Activated T-helper 2 cell treated with anti-CD3 and anti-CD28 coated beads, Interferon-gamma antibody, Interleukin-2, Interleukin-4, amounts not matched to agents 10 μg/mL and 5 μg/mL and 100 μg/mL, durations not matched to agents 14 hours and 24 hours and 36 hours (primary cell): ENCODE measurements around the gene VWF. TPM values are rescaled to one million over a fixed set of nuclear protein-coding genes. Genes with fewer than 3 reads are reported as not detected.
A peak's percentile ranks its signal among the peaks of the same experiment; 100 is the strongest.
"Not testable (repeated sequence)": the region's sequence is repeated elsewhere in the genome, so short reads cannot be mapped to it uniquely, and the experiment has no call there.

Experiments used
- DNase-seq: peaks from one replicate; pipeline ENCODE4 v3.0.0; 2021; ENCODE audit warnings: low spot score
- H3K27ac Mint-ChIP-seq: one replicate; pipeline ENCODE4 v1.8.0; 2021; ENCODE audit warnings: mixed read lengths
- H3K27me3 Mint-ChIP-seq: one replicate; pipeline ENCODE4 v1.8.0; 2021; ENCODE audit warnings: low read depth, mixed read lengths
- H3K36me3 Mint-ChIP-seq: one replicate; pipeline ENCODE4 v1.8.0; 2021; ENCODE audit warnings: low read depth, mixed read lengths
- H3K4me1 Mint-ChIP-seq: one replicate; pipeline ENCODE4 v1.8.0; 2021; ENCODE audit warnings: low read depth, mixed read lengths
- H3K4me3 Mint-ChIP-seq: one replicate; pipeline ENCODE4 v1.8.0; 2021; ENCODE audit warnings: low read depth, mild to moderate bottlenecking, moderate library complexity, mixed read lengths
- H3K9me3 Mint-ChIP-seq: one replicate; pipeline ENCODE4 v1.8.0; 2021; ENCODE audit warnings: mixed read lengths
- intact Hi-C: fragments of 100-400 bp; cut with micrococcal nuclease; formaldehyde crosslinking; loops from one replicate; pipeline ENCODE4 v1.15.1; 2023
- total RNA-seq: library from RNA; stranded (reverse); gene quantifications from 2 replicates; pipeline ENCODE4 v1.2.3, GENCODE V29; 2022

The VWF gene
- total RNA-seq, 1 donor from 2014 or later, result not detected

DNA sequence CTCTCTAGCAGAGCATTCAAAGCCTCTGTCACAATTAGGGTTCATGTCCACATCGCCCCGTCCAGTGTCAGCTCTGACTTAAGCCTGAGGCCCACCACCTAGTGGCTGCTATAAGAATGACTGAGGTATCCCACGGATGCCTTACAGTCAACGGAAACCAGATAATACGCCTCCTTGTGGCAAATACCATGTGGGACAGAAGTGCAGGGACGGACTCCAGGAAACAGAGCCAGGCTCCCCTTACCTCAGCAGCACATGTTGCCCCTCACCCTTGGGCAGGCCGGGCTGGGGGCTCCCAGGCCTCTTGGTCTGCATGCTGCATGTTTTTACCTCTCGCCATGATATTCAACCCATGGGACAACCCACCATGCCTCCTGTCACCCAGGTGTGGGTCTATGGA lies 86.3 kb downstream of the VWF start:
- intact Hi-C loops, result no loop called here
- Mint-ChIP-seq H3K27ac (no peak overlapping the region), H3K27me3 (no peaks in the 10 kb centered on the region), H3K4me1 (peaks cover 3% of the 10 kb centered on the region), H3K9me3 (no peaks in the 10 kb centered on the region), H3K4me3 (no peak overlapping the region), H3K36me3 (no peaks in the 10 kb centered on the region)
- peak; percentile 30 for DNase-seq

DNA sequence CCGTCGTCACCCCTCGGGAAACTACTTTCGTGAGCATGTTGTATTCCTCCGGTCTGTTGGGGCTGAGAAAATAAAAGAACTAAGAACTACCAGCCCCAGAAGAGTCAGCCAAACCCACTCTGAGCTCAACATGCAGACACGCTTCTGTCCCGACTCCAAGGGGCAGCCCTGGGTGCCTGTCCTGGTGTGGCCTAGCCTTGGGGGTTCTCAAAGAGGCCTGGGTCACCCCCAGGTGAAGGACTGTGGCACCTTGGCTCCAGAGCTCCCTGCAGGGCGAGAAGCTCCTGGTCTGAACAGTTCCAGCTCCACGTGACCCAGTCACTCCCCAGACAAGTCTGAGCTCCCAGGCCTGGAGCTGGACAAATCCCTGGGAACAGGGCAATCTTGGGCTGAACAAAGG lies 87.0 kb downstream of the VWF start:
- Mint-ChIP-seq H3K27ac (no peak overlapping the region), H3K9me3 (no peaks in the 10 kb centered on the region), H3K4me1 (peaks cover 3% of the 10 kb centered on the region), H3K36me3 (no peaks in the 10 kb centered on the region), H3K4me3 (no peak overlapping the region), H3K27me3 (no peaks in the 10 kb centered on the region)
- intact Hi-C loops, result no loop called here
- no peak for DNase-seq

DNA sequence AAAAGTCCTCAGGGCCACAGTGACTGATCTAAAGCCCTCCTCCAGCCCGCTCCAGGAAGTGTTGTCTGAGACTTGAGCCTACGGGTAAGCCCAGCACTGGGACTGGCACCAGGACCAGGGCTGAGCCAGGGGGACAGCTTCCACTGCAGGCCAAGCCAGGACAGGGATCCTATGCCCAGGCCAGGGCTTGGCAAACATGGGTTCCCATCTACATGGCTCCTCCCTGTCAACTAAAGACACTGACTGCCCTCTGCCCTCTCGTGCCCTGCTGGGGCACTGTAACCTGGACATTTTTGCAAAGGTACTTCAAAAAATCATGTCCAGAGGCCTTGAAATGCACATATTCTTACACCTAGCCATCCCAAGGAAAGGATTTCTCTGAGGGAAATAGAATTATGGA lies 88.0 kb downstream of the VWF start:
- no peaks in the 10 kb centered on the region for H3K9me3 Mint-ChIP-seq
- H3K4me1 Mint-ChIP-seq, result peaks cover 3% of the 10 kb centered on the region
- no peak overlapping the region for H3K4me3 Mint-ChIP-seq
- DNase-seq, result no peak
- no peaks in the 10 kb centered on the region for H3K36me3 Mint-ChIP-seq
- H3K27me3 Mint-ChIP-seq, result no peaks in the 10 kb centered on the region
- no peak overlapping the region for H3K27ac Mint-ChIP-seq
- intact Hi-C loops, result no loop called here

DNA sequence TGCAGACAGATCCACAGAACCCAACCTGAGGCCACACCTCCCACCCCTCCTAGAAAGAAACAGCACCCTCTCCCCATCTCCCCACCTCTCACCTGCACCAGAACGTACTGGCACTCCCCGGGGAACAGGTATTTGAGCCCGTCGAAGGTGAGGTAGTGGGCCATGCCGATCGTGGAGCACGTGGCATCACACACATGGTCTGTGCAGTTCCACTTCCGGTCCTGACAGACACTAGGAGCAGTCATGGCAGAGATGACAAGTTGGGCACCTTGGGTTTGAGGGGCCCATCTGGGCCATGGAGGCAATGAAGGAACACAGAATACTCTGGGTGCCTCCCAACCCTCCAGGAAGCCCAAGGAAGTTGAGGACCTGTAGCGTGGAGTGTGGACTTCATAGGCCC lies 89.9 kb downstream of the VWF start:
- intact Hi-C loops, result no loop called here
- no peak overlapping the region for H3K4me3 Mint-ChIP-seq
- no peaks in the 10 kb centered on the region for H3K27me3 Mint-ChIP-seq
- H3K27ac Mint-ChIP-seq, result no peak overlapping the region
- H3K9me3 Mint-ChIP-seq, result no peaks in the 10 kb centered on the region
- H3K36me3 Mint-ChIP-seq, result no peaks in the 10 kb centered on the region
- H3K4me1 Mint-ChIP-seq, result no peaks in the 10 kb centered on the region
- no peak for DNase-seq

DNA sequence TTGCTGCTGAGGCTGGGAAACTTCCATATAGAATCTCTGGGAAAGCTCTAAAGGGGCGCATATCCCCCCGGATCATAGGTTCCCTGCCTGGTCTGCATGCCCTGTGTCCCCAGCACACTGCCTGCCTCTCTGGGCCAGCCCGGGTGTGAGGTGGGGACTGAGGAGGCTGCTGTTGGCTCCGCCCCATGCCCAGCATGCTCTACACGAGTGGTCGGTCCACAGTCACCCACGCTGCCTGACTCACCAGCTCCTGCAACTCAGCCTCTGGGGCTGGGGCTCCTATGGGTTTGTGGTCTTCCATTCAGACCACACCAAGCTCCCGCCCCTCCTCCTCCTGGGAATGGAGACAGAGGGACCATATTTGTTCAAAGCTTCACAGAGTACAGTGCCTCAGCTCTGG lies 90.9 kb downstream of the VWF start:
- Mint-ChIP-seq H3K27ac (no peak overlapping the region), H3K4me1 (no peaks in the 10 kb centered on the region), H3K36me3 (no peaks in the 10 kb centered on the region), H3K27me3 (no peaks in the 10 kb centered on the region), H3K9me3 (no peaks in the 10 kb centered on the region), H3K4me3 (no peak overlapping the region)
- DNase-seq, result no peak
- intact Hi-C loops, result no loop called here

DNA sequence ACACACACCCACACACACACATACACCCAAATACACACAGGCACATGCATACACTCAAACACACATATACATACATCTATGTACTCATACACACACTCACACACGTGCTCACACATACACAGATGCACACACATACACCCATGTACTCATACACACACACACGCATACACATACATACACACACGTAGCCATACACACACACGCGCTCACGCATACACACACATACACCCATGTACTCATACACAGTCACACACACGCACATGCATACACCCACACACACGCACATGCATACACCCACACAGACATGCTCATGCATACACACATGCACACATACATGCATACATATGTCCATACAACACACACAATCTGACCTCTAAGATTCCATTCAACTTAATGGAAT lies 91.7 kb downstream of the VWF start:
- intact Hi-C loops, result no loop called here
- H3K27ac Mint-ChIP-seq, result no peak overlapping the region
- no peak overlapping the region for H3K4me3 Mint-ChIP-seq
- H3K36me3 Mint-ChIP-seq, result no peaks in the 10 kb centered on the region
- DNase-seq, result no peak
- H3K4me1 Mint-ChIP-seq, result no peaks in the 10 kb centered on the region
- H3K27me3 Mint-ChIP-seq, result no peaks in the 10 kb centered on the region
- no peaks in the 10 kb centered on the region for H3K9me3 Mint-ChIP-seq

DNA sequence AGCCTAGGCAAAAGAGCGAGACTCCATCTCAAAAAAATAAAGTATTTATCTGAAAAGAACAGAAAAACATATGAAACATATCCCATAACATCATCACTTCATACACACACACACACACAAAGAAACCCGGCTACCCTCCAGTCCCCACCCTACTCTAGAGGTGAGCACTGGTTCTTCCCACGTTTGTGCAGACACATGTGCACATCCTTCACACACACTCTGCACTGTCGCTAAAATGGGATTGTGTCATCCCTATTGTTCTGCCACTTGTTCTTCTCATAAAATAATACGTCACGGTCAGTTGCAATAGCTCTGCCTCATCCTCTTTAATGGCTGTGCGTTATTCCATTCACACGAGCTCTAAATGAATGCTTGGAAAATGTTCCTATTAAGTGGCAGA lies 93.5 kb downstream of the VWF start:
- H3K27ac Mint-ChIP-seq, result no peak overlapping the region
- H3K27me3 Mint-ChIP-seq, result peaks cover 2% of the 10 kb centered on the region
- no peak overlapping the region for H3K4me3 Mint-ChIP-seq
- intact Hi-C loops, result no loop called here
- no peaks in the 10 kb centered on the region for H3K36me3 Mint-ChIP-seq
- no peaks in the 10 kb centered on the region for H3K4me1 Mint-ChIP-seq
- no peak for DNase-seq
- no peaks in the 10 kb centered on the region for H3K9me3 Mint-ChIP-seq

DNA sequence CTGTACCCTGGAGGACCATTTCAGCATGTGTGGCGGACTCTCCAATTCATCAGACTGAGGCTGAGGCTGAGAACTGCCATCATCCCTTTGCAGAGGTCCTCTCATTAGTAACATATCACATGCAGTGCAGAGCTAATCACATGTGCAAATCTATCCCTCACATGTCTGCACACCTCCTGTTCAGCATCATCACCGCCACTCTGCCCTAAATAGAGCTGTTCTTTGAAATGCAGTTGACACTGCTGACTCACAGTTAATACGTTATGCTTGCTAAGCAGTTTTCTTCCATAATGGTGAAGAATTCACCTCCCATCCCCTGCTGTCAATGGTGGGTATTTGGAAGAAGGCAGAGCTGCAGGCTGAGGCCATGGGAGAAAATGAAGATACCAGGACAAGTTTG lies 94.4 kb downstream of the VWF start:
- H3K36me3 Mint-ChIP-seq, result no peaks in the 10 kb centered on the region
- intact Hi-C loops, result no loop called here
- H3K27ac Mint-ChIP-seq, result no peak overlapping the region
- no peak overlapping the region for H3K4me3 Mint-ChIP-seq
- H3K4me1 Mint-ChIP-seq, result no peaks in the 10 kb centered on the region
- no peaks in the 10 kb centered on the region for H3K9me3 Mint-ChIP-seq
- H3K27me3 Mint-ChIP-seq, result peaks cover 2% of the 10 kb centered on the region
- DNase-seq, result no peak

DNA sequence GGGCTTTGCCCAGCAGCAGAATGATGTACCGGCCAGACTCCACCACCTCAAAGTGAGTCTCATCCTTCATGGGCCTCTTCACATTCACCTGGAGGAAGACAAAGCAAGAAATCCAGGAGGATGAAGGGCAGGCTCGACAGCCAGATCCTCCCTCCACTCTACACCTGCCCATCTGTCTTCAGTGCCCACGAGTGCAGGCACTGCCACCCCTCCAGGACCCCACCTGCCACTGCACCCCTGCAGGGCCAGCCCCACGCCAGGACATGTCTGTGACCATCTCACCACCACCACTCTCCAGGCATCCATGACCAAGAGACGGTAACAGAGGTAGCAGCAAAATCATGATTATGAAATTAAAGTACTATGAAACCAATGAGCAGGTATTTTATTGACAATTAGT lies 95.1 kb downstream of the VWF start:
- H3K4me1 Mint-ChIP-seq, result no peaks in the 10 kb centered on the region
- H3K27ac Mint-ChIP-seq, result no peak overlapping the region
- no peak overlapping the region for H3K4me3 Mint-ChIP-seq
- H3K27me3 Mint-ChIP-seq, result peaks cover 2% of the 10 kb centered on the region
- H3K36me3 Mint-ChIP-seq, result no peaks in the 10 kb centered on the region
- DNase-seq, result no peak
- intact Hi-C loops, result no loop called here
- H3K9me3 Mint-ChIP-seq, result no peaks in the 10 kb centered on the region

DNA sequence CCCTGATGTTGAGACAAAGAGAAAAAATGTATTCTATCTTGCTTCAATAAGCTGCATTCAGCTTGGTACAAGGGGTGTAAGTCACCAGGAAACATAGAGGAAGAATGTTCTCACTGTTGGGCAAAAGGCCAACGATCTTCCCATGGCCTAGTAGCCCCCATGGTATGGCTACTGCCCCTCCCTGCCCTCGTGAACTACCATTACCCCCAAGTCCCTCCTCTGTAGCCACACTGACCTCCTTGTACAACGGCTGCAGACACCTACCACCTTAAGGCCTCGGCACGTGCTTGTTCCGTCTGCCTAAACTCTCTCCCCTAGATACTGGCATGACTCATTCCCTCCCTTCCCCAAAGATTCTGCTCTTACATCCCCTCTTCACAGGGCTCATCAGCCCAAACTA lies 97.5 kb downstream of the VWF start:
- H3K27ac Mint-ChIP-seq, result no peak overlapping the region
- no peaks in the 10 kb centered on the region for H3K36me3 Mint-ChIP-seq
- H3K9me3 Mint-ChIP-seq, result no peaks in the 10 kb centered on the region
- peaks cover 2% of the 10 kb centered on the region for H3K27me3 Mint-ChIP-seq
- no peak for DNase-seq
- H3K4me1 Mint-ChIP-seq, result no peaks in the 10 kb centered on the region
- intact Hi-C loops, result no loop called here
- H3K4me3 Mint-ChIP-seq, result no peak overlapping the region

DNA sequence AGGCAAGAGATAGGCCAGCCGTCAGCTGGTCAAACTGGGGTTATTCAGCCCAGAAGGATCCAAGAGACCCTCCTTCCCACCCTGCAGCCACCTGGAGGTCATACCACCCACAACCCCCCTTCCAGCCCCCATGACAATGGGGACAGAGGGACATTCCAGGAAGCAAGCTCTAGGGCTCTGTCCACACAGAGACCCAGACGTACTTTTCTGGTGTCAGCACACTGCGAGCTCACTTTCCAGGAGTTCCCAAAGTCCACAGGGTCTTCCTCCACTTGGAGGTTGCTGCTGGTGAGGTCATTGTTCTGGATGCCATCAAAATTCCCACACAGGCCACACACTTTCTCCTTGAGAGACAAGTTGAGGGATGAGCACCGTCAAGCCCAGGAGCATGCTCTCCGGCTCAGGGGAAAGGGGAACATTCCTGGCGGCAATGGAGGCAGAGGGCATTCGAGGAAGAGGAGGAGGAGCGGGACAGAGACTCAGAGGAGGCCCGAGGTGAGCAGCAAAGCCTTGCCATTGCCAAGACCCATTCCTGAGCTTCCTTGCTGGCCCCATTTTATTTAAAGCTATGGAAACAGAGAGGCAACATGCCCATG lies 98.7 kb downstream of the VWF start:
- H3K4me3 Mint-ChIP-seq, DNase-seq, H3K4me1 Mint-ChIP-seq, H3K9me3 Mint-ChIP-seq, H3K27me3 Mint-ChIP-seq, H3K27ac Mint-ChIP-seq, H3K36me3 Mint-ChIP-seq, intact Hi-C loops: not testable (repeated sequence)

DNA sequence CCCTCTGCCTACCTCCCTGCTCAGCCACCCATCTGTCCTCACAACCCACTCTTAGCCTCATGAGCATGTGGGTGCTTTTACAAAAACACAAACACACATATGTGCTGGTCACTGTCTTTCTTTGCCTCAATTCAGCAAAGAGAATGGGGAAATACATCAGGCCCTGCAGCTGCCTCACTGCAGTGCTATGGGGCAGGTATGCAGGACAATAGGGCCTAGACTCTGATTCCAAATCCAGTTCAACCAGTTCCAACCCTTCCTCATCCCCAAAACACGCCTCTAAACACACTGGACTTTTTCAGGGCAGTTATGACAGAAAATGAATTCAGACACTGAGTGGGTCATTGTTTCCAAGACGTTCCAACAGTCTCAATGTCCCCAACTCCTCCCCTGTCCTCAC lies 100.4 kb downstream of the VWF start:
- H3K4me1 Mint-ChIP-seq, H3K27ac Mint-ChIP-seq, intact Hi-C loops, H3K27me3 Mint-ChIP-seq, H3K9me3 Mint-ChIP-seq, H3K36me3 Mint-ChIP-seq, H3K4me3 Mint-ChIP-seq: not testable (repeated sequence)
- DNase-seq, result peak; percentile 2

DNA sequence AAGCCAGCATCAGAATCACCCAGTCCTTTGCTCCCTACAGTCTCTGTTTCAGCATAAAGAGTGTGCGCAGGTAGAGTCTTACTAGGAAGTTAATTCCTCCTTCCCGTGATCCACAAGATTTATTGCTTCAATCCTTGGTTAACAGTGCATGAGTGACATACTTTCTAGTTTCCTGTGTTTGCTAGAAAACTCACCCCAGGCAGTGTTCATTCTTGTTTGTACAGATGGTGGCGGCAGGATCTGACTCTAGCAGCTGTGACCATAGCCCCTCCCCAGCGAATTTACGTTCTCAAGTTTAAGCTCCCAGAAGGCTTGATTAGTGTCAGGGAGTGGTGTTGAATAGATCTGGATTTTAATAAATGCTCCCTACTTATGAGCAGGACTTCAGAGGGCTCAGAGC lies 103.5 kb downstream of the VWF start:
- no peaks in the 10 kb centered on the region for H3K9me3 Mint-ChIP-seq
- no peak for DNase-seq
- H3K4me3 Mint-ChIP-seq, result no peak overlapping the region

DNA sequence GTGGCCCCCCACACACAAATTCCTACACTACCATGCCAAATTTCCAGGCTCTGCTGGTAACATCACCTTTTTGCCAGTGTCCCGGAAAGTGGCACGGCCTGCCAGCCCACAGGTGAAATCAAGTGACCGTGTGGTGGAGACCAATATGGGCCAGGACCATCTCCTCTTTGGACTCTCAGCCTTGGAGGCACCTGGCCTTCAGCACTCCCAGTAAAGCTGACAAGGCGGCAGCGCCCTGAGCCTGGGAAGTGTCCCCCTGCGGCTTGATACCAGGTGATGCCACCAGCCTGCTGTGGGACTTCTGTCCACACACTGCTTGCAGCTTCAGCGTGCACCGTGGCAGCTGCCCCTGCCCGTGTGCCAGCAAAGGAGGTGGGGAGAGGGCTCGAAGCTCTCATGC lies 104.0 kb downstream of the VWF start:
- H3K36me3 Mint-ChIP-seq, H3K27me3 Mint-ChIP-seq, DNase-seq, H3K4me1 Mint-ChIP-seq, H3K9me3 Mint-ChIP-seq, intact Hi-C loops, H3K4me3 Mint-ChIP-seq, H3K27ac Mint-ChIP-seq: not testable (repeated sequence)

More for the DNA sequence above, 103.5 kb downstream of the VWF start:
- intact Hi-C loops, result no loop called here
- Mint-ChIP-seq H3K27me3 (no peaks in the 10 kb centered on the region), H3K36me3 (no peaks in the 10 kb centered on the region), H3K27ac (no peak overlapping the region), H3K4me1 (no peaks in the 10 kb centered on the region)
